ENCODE results near the gene TOLLIP. TPM values are rescaled to one million over a fixed set of nuclear protein-coding genes. Genes with fewer than 3 reads are reported as not detected.

Gene TOLLIP
- total and polyA plus RNA-seq, 2 of the 8 experiments (the other 6 are each of a cell fraction or from before 2014, with no cell fraction given), result 23.7 to 34.7 TPM

DNA sequence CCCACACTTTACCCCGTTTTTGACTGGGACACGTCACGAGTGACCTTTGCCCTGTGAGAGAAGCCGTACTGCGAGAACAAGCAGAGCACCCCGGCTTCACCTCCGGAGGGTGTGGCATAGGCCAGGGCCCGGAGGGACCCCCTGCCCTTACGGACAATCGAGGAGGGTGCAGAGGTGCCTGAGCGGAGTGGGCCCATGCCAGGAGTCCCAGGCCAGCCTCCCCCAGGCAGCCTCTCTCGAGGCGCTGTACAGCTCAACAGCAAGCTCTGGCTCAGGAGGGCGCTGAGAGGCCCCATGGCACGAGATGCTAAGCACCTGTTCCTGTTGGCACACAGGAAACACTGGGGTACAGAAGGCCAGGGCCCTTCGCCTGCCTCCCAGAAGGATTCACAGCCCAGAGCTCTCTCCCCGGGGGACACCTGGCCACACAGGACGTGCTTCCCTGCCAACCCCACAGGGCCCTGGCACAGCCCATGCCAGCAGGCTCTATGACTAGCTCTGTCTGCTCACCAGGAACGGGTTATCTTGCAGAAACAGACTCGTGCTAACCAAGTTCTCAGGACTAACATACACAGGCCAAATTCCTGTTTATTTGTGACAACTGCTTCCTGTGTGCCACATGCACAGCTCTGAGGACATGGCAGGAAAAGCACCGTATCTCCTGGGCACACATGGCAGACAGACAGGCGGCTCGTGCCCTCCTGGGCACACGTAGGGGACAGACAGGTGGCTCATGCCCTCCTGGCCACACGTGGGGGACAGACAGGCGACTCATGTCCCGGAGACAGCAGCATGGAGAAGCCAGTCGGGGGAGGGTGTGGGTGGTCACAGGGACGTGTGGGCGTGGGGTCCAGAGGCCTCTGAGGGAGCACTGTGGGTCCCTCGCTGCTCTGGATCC is 11.6 kb downstream of the TOLLIP start:
- Histone ChIP-seq H3K4me2 (ENCODE audit: insufficient read depth in 1 of 2, low read depth in 2 of 2, low read length in 2 of 2) (no peak overlapping the region), H2BK12ac (ENCODE audit: low read depth, low read length) (no peak overlapping the region), H3K4me3 (ENCODE audit: extremely low read depth in 1 of 4, insufficient read depth in 2 of 4, low read depth in 3 of 4, low read length in 4 of 4) (no peak overlapping the region), H3K27ac (ENCODE audit: low read depth, low read length) (no peak overlapping the region), H2AK5ac (ENCODE audit: low read depth, low read length) (no peak overlapping the region), H2BK20ac (ENCODE audit: low read length) (no peak overlapping the region), H2BK15ac (ENCODE audit: low read length) (no peak overlapping the region), H2BK5ac (ENCODE audit: low read depth, low read length) (no peak overlapping the region; the same call in 1 of the 2 replicates), H4K8ac (ENCODE audit: extremely low read depth, insufficient read depth, low read length) (no peak overlapping the region), H4K5ac (ENCODE audit: insufficient read length, low read depth, low read length) (no peak overlapping the region), H2BK120ac (replicated peaks; ENCODE audit: low read depth, low read length) (no peak overlapping the region), H3K14ac (ENCODE audit: insufficient read length) (no peak overlapping the region), H3K4me1 (replicated peaks in 1 of 4; ENCODE audit: control insufficient read depth in 3 of 4, insufficient read depth in 4 of 4, low read length in 3 of 4) (peaks cover 0 to 3% (median 0%) of the 10 kb centered on the region in 4 experiments; a peak in 2 of 7 replicates), H4K20me1 (replicated peaks in 1 of 2; ENCODE audit: control insufficient read depth in 1 of 2, insufficient read depth in 2 of 2, low read length in 2 of 2) (peaks cover 11 to 29% of the 10 kb centered on the region in 2 experiments), H3K27me3 (replicated peaks in 1 of 4; ENCODE audit: control insufficient read depth in 3 of 4, extremely low read depth in 1 of 4, insufficient read depth in 3 of 4, low read length in 3 of 4) (no peaks in the 10 kb centered on the region), H3K4ac (replicated peaks; ENCODE audit: insufficient read length, low read depth, low read length) (no peak overlapping the region), H3K79me1 (ENCODE audit: low read depth, low read length) (peaks cover 15% of the 10 kb centered on the region), H3K9me3 (ENCODE audit: insufficient read depth in 2 of 2, low read depth in 1 of 2, low read length in 1 of 2) (peaks cover 0 to 5% of the 10 kb centered on the region in 2 experiments; a peak in 1 of 4 replicates), H4K91ac (replicated peaks; ENCODE audit: insufficient read length, low read length) (no peak overlapping the region), H3K36me3 (ENCODE audit: control insufficient read depth in 2 of 4, insufficient read depth in 4 of 4, low read length in 3 of 4) (peaks cover 0 to 6% (median 0%) of the 10 kb centered on the region in 4 experiments; a peak in 2 of 8 replicates), H3K23ac (ENCODE audit: insufficient read length) (no peak overlapping the region), H3K23me2 (ENCODE audit: low read depth, low read length) (no peaks in the 10 kb centered on the region), H3K79me2 (ENCODE audit: control insufficient read depth in 1 of 2, insufficient read depth in 2 of 2, low read length in 2 of 2) (peaks cover 3 to 52% of the 10 kb centered on the region in 2 experiments; a peak in 3 of 4 replicates), H2AFZ (ENCODE audit: low read length) (no peak overlapping the region), H3K18ac (ENCODE audit: extremely low read depth, low read length) (no peak overlapping the region), H3K56ac (replicated peaks; ENCODE audit: insufficient read length, low read depth, low read length) (no peak overlapping the region), H3K9ac (replicated peaks in 1 of 4; ENCODE audit: extremely low read depth in 1 of 4, low read depth in 3 of 4, low read length in 3 of 4) (no peak overlapping the region)
- DNase-seq (ENCODE audit: low read depth in 1 of 2, low spot score in 2 of 2), result no peak
- no peak for TF ChIP-seq JUND (IDR thresholded peaks at IDR 0.05; ENCODE audit: low read length)
- no peak for TF ChIP-seq ASH2L (IDR thresholded peaks at IDR 0.05; ENCODE audit: low read length)
- no peak for TF ChIP-seq TAF1 (IDR thresholded peaks at IDR 0.05; ENCODE audit: low read depth, low read length)
- WGBS, 2 experiments (ENCODE audit: extremely low coverage in 1 of 2, insufficient coverage in 1 of 2, insufficient read length in 1 of 2, insufficient replicate concordance in 2 of 2, low coverage in 1 of 2, low lambda C conversion rate in 2 of 2, missing lambda C conversion rate in 1 of 2), result 85% methylated on average over 31 of the region's 31 CpGs; no CpG with 5 or more reads in 1 of the 2 experiments
- ChIA-PET CTCF (ENCODE audit: partially characterized antibody) (interaction anchor here (0.6 kb wide), 1 partner anchor 578 kb away, joined by 3 read pairs; no protein-coding TSS in a partner anchor), POLR2A (ENCODE audit: partially characterized antibody) (no interaction called here)
- no peak for FAIRE-seq
